Fibroblast of skin of abdomen (primary cell): Measurements from ENCODE around the gene KIAA1958.

Experiments used
- DNase-seq: peaks from one replicate; pipeline ENCODE4 v3.0.0-alpha.2; 2013

Gene KIAA1958

DNA sequence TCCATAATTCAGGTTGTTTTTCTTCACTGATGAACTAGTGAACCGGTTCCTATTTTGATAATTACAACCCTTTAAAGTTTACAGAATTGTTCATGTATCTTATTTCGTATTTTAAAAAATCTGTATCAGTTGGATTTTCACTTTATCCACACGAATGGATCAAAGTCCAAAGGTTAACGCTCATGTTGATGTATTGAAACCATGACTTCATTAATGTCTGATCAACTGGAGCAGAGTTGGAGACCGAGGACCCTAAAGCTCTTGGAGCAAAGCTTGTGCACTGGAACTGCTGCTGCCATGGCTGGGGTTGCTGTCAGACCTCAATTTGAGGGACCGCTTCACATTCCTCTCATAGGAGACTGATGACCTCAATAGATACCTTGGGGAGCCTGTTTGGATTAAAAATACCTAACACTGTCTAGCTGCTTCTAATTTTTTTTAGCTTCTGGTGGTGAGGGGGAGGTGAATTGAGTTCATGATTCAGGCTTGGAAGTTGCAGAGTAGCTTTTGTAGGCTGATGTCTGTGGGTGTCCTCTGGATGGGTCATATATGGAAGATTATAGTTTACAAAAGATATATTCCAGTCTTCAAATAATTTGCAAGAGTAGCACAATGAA lies 45.1 kb downstream of the KIAA1958 start:
- DNase-seq = peak; percentile 83

DNA sequence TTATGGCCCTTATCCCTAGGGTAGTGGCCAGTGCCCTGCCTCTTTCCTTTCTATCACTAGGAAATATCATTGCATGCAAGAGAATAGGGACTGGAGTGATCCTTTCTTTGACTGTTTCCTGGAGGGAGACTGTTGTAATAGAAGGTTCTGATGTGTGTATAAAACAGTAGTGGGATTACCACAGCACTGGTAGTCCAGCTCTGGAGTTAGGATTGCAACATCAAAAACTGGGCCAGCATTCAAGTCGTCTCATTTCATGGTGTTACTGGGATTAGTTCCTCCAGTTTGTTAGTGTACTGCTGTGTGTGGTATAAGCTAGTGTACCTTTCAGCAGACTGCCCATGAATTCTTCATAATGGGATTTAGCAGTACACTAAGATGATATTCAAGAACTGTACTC lies 45.8 kb downstream of the KIAA1958 start:
- peak; percentile 81 for DNase-seq

- no peak for DNase-seq
These were observed 47.0 kb downstream of the KIAA1958 start for GRCh38 chr9:112533660-112534059.

DNA sequence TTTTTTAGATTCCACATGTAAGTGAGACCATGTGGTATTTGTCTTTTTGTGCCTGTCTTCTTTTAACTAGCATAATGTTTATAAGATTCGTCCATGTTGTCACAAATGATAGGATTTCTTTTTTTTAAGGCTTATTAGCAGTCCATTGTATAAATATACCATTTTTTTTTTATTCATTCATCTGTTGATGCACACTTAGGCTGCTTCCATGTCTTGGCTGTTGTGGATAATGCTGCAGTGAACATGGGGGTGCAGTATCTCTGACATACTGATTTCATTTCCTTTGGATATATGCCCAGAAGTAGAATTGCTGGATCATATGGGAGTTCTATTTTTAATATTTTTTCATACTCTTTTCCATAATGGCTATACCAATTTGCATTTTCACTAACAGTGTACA lies 48.7 kb downstream of the KIAA1958 start:
- DNase-seq = peak; percentile 79

DNA sequence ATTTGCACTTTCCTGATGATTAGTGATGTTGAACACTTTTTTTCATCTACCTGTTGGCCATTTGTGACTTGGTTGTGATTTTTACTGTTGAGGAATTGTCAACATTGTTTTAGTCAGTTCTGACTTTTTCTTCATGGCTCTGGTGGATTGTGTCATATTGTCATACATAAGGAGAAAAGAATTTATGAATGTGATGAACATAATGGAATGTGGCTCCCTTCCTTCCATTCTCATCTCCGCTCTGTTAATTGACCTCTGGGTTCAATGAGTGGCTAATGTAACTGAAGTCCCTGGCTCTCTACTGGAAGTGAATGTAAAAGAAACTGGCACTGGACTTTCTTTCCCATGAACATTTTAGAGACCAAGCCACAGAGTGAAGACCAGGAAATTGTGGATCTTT lies 49.2 kb downstream of the KIAA1958 start:
- peak; percentile 74 for DNase-seq

DNA sequence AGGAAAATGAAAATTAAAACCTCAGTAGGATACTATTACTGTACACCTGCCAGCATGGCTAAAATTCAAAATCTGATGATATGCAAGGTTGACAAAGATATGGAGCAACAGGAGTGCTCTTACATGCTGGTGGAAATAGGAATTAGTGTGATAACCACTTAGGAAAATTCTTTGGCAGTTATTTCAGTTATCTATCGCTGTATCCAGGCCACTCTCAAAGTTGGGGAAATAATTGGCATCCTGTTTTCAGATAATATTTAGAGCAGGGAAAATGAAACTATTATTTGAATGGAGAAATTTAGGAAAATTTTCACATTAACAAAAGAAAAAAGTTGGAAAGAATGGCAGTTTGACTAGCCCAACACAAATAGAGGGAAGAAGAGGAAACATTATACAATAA lies 50.9 kb downstream of the KIAA1958 start:
- DNase-seq = no peak

DNA sequence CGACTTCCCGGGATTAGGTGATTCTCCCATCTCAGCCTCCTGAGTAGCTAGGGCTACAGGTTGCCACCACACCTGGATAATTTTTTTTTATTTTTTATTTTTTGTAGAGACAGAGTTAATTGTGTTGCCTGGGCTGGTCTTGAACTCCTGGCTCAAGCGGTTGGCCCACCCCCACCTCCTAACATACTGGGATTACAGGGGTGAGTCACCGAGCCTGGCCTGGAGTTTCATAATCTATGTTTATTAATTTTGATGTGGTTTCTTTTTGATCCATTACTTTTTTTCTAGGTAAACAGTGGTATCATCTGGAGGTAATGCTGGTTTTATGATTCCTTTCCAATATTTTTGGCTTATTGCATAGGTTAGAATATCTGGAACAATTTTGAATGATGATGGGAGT lies 54.2 kb downstream of the KIAA1958 start:
- no peak for DNase-seq

GRCh38 chr9:112541685-112542084 lies 55.1 kb downstream of the KIAA1958 start:
- peak; percentile 64 for DNase-seq

DNA sequence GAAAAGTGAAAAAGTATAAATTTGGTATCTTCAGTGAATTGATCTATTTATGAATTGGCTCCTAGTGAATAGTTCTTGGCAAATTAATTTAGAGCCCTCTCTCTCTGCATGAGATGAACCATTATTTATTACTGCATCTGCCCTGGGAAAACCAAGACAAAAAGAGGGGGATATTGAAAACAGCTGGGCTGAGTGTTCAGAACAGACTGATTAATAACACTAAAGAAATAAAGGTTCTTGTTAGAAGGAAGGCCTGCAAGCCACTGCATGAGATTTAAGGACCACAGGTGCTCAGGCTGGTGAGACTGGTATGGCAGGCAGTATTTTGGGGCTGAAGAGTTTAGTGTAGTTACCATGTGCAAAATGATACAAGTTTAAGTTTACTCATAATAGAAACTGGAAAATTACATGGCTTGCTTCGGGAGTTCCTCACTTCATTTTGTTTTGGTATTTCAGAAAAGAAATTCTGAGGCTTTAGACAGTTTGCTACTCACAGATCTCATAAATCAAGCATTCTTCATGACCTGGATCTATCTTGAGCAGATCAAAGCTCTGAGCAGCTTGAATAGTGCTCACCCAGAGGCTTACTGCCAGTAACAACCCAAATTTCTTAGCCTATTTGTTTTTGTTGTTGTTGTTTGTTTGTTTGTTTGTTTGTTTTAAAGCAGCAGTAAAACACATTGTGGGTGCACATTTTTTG lies 56.1 kb downstream of the KIAA1958 start:
- no peak for DNase-seq

GRCh38 chr9:112544477-112544876 lies 57.9 kb downstream of the KIAA1958 start:
- DNase-seq = no peak

DNA sequence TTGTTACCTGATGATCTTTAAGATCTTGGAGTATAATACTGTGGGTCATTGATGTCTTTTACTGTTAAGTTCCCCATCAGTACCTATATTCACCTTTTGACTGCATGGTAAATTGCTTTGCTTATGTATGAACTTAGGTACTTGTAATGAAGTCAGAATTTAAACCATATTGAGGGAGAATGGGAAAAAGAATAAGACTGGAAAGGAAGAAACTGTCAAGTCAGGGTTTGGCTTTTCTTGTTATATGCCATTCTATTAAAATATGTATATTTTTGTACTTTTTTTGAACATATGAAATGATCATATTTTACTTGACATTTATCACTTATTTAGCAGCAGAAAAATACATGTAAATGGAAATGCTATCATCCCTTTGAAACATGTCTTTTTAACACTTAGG lies 58.6 kb downstream of the KIAA1958 start:
- no peak for DNase-seq

DNA sequence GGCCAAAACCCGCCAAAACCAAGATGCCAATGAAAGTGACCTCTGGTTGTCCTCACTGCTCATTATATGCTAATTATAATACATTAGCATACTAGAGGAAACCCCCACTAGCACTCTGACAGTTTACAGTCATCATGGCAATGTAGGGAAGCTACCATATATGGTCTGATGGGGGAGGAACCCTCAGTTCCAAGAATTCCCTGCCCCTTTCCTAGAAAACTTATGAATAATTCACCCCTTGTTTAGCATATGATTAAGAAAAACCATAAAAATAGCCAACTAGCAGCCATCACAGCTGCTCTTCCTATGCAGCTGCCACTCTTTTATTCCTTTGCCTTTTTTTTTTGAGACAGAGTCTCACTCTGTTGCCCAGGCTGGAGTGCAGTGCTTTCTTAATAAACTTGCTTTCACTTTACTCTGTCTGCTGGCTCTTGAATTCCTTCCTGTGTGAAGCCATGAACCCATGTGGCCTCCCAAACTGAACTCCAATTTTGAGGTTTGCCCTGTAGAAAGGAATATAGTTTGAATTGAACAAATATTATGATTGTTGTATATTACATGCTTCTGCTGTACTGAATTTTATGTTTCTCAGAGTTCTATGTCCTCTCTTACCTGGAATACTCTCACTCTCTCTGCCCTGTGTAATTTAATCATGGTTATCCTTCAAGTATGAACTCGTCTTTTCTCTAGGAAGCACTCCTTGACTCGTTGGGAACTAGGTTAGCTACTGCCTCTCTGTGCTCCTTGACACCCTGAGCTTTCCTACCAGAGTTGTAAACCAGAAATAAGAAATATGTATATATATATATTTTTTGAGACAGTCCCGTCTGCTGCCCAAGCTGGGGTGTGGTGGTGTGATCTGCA lies 59.8 kb downstream of the KIAA1958 start:
- DNase-seq = peak; percentile 74

- DNase-seq = no peak
These were observed 61.4 kb downstream of the KIAA1958 start for GRCh38 chr9:112548051-112548440.

GRCh38 chr9:112548836-112549595 lies 62.4 kb downstream of the KIAA1958 start:
- DNase-seq = no peak

- DNase-seq = no peak
These were observed 63.9 kb downstream of the KIAA1958 start for GRCh38 chr9:112550531-112550930.

GRCh38 chr9:112551641-112552040 lies 65.0 kb downstream of the KIAA1958 start:
- no peak for DNase-seq

DNA sequence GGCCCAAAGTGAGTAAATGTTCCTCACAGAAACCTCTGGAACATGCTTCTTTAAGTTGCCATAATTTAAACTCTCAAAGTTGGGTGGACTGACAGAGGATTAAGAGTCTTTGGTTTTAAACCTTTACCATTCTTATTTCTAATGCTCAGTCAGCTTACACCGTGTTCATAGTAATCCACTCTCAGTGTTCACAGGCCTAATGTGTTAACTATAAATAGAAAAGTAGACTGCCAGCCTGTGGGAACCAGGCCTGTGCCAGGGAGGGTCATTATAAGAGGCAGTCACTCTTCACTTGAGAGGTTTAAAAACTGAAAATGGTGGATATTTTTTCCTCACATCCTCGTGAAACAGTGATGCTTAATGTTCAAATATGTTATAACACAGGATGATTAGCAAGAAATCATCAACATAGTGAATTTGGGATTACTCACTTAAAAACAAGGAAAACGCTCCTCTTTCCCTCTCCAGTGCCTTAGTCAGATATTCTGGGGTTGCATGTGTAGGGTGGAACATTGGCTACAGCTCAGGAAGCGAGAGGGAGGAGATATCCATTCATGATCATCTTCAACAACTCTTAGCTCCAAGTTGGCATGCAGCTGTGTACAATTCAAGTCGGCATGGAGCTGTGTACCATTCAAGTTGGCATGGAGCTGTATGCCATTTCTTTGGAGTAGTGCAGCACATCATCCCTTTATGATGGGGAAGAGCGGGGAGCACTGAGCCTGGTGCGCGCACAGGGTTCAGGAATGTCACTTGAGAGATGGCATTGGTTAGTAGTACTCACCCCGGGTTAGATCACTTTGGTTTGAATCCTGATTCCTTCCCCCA lies 65.8 kb downstream of the KIAA1958 start:
- no peak for DNase-seq

GRCh38 chr9:112553256-112553826 lies 66.7 kb downstream of the KIAA1958 start:
- DNase-seq = no peak

GRCh38 chr9:112554516-112554915 lies 67.9 kb downstream of the KIAA1958 start:
- peak; percentile 74 for DNase-seq

DNA sequence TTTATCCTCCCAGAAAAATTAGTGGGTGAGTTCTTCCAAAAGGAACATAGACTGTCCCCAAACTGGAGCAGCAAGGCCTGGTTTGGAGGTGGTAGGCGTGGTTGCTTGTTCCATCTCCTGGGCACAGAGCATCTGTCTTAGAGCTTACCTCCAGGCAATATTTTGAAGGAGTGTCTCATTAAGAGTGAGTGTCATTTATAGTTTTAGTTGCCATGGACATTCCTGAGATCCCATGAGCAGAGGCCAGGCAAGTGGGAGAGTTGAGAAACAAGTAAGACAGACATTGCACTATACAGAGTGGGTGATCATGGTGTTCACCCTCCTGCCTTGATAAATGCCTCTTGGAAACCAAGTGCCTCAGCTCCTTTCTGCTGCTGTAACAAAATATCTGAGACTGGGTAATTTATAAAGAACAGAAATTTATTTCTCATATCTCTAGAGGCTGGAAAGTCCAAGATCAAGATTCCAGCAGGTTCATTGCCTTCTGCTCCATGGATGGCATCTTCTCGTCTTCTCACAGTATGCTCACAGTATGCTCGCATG lies 68.5 kb downstream of the KIAA1958 start:
- DNase-seq = no peak

- DNase-seq = no peak
These were observed 69.3 kb downstream of the KIAA1958 start for GRCh38 chr9:112555844-112556482.
